HG03342 (cell line): ENCODE data around the gene WIPF2.
A peak's percentile ranks its signal among the peaks of the same experiment; 100 is the strongest.
"Not testable (repeated sequence)": the region's sequence is repeated elsewhere in the genome, so short reads cannot be mapped to it uniquely, and the experiment has no call there.

Experiments used
- ATAC-seq: cut with Tn5 transposase; IDR thresholded peaks from one replicate; pipeline ENCODE4 v1.9.1; 2021; ENCODE audit warnings: mild to moderate bottlenecking, moderate library complexity; ENCODE audit not compliant: unreplicated experiment

Gene WIPF2

DNA sequence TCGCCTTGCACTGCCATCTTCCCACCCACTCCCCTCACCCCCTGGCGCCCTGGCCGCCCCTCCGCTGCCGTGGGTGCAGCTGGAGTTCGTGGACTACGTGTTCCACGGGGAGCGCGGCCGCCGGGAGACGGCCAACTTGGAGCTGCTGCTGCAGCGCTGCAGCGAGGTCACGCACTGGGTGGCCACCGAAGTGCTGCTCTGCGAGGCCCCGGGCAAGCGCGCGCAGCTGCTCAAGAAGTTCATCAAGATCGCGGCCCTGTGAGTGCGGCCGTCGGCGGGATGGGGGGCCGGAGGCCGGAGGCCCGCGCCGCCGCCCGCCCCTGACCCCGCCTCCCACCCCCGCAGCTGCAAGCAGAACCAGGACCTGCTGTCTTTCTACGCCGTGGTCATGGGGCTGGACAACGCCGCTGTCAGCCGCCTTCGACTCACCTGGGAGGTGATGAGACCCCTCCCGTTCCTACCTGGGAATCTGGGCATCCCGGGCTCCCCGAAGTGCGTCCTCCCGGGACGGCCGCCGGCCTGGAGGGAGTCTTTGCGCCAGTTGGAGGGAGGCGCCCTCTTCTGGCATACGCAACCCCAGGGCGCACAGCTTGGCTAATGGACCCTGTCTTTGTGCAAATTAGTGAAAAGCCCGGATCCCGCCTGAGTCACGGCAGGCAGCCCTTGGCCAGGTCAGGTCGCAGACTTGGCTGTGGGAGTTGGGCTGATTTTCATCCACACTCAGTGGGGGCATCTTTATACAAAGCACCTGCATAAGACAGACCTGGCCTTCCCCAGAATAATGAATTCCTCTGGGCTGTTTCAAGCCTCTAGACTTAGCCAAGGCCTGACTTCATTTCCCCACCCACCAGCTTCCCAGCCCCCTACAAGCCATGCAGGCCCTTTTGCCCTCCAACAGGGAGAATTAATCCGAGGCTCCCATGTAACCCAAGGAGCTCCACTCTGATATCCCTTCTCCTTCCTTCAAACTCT is 27.6 kb upstream of the WIPF2 start:
- ATAC-seq = peak; percentile 71

DNA sequence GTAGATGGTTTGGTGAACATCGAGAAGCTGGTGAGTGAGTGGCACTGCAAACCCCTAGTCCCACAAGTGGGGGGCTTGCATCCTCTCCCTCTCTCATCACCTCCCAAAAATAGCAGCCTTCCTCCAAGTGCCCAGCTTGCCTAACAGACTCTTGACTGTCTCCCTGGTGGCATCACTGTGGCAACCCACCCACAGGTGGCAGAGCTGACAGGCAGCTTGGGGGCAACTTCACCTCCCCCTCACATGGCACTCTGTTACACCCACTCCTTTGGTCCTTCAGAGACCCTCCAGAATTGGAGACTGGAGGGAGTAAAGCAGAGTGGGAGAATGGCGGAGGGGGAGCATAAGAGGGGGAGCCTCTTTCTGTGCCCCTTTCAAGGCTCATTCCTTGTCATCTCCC is 26.1 kb upstream of the WIPF2 start:
- no peak for ATAC-seq

DNA sequence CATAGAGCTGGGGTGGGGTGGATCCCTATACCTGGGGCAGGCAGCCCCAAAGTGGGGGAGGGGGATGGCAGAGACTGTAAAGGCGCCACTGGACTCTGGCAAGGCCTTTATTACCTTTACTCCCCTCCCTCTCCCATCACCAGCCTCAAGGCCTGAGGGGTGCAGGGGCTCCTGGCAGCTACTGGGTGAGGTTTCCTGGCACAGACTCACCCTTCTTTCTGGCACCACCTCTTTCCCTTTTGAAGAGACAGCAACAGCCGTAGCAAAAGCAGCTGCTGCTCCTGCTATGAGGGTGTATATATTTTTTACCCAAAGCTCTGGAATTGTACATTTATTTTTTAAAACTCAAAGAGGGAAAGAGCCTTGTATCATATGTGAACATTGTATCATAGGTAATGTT is 24.3 kb upstream of the WIPF2 start:
- ATAC-seq = no peak

DNA sequence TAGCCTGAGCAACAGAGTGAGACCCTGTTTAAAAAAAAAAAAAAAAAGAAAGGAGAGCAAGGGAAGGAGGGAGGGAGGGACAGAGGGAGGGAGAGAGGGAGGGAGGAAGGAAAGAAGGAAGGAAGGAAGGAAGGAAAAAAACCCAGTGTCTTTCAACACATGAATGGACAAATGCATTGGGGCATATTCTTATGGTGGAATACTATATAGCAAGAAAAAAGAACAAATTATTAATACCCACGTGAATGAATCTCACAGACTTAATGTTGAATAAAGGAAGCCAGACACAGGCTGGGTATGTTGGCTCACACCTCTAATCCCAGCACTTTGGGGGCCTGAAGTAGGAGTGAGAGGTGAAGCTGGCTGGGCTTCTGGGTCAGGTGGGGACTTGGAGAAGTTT is 21.6 kb upstream of the WIPF2 start:
- ATAC-seq = no peak

DNA sequence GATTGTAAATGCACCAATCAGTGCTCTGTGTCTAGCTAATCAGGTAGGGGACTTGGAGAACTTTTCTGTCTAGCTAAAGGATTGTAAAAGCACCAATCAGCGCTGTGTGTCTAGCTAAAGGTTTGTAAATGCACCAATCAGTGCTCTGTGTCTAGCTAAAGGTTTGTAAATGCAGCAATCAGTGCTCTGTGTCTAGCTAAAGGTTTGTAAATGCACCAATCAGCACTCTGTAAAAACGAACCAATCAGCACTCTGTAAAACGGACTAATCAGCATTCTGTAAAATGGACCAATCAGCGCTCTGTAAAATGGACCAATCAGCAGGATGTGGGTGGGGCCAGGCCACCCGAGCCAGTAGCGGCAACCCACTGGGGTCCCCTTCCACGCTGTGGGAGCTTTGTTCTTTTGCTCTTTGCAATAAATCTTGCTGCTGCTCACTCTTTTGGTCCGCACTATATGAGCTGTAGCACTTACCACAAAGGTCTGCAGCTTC is 21.1 kb upstream of the WIPF2 start:
- not testable (repeated sequence) for ATAC-seq

DNA sequence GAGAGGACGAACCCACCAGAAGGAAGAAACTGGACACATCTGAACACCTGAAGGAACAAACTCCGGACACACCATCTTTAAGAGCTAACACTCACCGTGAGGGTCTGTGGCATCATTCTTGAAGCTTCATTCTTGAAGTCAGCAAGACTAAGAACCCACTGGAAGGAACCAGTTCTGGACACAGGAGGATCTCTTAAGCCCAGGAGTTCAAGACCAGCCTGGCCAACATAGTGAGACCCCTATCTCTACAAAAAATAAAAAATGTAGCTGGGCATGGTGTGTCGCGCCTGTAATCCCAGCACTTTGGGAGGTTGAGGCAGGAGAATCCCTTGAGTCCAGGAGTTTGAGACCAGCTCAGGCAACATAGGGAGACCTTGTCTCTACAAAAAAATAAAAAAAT is 20.5 kb upstream of the WIPF2 start:
- ATAC-seq = no peak

DNA sequence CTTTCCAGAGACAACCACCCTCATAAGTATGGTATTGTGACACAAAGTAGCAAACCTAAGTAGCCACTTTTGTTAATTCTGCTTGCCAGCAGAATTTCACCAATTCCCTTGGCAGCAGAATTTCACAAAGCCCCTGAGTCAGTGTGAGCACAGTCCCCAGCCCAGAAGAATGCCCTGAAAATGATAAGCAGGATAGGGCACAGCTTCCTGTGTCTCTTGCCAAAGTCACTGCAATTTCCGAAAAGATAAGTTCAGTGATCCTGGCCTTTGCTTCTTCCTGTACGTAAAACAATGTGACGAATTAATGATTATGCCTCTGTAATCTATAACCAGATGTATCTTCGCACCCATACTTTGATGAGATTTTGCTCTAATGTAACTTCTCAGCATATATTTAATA is 16.0 kb upstream of the WIPF2 start:
- no peak for ATAC-seq

DNA sequence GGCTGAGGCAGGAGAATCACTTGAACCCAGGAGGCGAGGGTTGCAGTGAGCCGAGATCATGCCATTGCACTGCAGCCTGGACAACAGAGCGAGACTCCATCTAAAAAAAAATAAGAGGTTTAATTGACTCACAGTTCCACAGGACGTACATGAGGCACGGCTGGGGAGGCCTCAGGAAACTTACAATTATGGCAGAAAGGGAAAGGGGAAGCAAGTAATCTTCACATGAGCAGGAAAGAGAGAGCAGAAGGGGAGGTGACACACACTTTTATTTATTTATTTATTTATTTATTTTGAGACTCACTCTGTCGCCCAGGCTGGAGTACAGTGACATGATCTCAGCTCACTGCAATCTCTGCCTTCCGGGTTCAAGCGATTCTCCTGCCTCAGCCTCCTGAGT is 12.9 kb upstream of the WIPF2 start:
- not testable (repeated sequence) for ATAC-seq

DNA sequence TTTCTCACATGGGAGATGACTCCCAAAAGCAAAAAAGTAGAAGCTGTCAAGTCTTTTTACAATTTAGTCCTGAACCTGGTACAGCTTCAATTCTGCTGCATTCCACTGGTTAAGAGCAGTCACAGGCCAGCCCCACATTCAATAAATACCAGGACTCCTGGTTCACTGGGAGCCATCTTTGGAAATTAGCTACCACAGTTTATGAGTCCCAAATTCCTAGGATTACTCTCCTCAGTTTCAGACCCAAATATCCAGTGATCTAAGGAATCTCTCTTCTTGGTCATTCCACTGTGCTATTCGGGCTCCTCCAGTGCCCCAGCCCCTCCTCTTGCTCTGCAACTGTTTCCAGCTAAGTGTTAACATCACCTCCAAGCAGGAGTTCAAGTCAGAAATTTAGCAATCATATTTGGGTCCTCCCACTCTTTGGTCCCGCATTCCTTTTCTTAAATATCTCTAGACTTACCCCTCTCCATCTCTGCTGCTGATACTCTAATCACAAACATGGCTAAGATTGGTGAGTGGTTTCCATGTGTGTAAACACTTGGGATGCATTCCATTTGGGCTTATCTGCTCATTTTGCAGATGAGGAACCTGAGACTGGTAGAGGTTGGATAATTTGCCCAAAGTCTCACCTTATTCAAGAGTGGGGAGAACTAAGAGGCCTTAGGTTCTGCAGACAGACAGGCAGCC is 9.6 kb upstream of the WIPF2 start:
- no peak for ATAC-seq

DNA sequence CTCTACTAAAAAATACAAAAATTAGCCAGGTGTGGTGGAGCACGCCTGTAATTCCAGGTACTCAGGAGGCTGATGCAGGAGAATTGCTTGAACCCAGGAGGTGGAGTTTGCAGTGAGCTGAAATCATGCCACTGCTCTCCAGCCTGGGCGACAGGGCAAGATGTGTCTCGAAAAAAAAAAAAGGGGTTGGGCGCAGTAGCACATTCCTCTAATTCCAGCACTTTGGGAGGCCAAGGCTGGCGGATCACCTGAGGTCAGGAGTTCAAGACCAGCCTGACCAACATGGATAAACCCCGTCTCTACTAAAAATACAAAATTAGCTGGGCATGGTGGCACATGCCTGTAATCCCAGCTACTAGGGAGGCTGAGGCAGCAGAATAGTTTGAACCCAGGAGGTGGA is 5.2 kb upstream of the WIPF2 start:
- ATAC-seq = not testable (repeated sequence)

DNA sequence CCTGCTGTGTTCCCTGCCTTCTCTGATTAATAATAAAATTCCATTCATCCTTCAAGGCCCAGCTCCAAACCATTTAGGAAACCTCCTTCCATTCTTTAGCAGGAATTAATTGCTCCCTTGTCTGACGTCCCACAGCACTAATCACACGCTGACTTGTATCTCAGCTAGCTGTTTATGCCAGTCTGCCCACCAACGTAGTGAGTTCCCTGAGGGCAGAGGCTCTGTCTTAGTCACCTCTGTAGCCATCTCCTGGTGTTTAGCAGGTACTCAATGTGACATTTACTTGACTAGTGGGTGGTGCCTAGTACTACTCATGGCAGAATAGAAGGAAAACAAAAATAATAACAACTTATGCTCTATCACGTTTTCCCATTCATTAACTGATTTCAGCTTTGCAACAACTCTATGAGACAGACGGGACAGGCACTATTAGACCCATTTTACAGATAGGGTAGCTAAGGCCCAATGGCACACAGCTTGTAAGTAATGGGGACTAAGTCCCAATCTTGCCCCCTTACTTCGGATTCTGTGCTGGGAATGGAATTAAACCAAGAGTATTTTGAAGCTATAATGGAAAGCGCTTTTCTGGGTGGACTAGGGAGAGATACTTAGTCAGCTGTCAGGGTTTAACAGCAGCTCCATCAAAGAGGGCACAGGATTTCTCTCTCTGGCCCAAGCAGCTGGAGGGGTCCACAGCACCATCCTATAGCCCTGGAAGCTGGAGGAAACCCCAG is 931 bp upstream of the WIPF2 start:
- ATAC-seq = no peak

DNA sequence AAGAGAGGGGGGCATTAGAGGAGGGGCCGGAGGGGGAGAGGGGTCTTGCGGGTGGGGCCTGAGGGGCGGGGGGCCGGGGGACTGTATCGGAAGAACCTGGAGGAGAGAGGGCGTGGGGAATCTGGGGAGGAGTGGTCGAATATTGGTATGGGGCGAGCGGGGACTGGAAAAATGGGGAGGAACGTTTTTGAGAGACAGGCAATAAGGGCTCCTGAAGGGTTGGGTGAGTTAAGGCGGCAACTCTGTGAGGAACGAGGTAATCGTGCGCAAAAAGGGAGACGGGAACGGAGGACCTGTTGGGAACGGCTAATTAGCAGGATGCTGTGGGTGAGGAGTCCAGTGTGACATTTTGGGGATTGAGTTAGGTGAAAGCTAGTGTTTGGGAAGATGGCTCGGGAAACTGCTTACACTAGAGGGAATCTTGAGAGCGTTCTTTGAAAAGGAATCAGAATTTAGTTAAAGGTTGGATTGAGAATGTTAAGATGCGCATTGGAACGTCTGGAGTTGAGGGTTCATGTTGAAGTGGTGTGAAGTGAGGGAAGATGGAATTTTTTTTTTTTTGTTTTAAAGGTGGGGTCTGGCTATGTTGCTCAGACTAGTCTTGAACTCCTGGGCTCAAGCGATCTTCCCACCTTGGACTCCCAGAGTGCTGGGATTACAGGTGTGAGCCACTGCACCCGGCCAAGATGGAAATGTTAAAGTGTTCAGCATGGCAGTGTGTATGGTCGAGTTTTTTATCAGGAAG is 662 bp downstream of the WIPF2 start:
- ATAC-seq = peak; percentile 7

DNA sequence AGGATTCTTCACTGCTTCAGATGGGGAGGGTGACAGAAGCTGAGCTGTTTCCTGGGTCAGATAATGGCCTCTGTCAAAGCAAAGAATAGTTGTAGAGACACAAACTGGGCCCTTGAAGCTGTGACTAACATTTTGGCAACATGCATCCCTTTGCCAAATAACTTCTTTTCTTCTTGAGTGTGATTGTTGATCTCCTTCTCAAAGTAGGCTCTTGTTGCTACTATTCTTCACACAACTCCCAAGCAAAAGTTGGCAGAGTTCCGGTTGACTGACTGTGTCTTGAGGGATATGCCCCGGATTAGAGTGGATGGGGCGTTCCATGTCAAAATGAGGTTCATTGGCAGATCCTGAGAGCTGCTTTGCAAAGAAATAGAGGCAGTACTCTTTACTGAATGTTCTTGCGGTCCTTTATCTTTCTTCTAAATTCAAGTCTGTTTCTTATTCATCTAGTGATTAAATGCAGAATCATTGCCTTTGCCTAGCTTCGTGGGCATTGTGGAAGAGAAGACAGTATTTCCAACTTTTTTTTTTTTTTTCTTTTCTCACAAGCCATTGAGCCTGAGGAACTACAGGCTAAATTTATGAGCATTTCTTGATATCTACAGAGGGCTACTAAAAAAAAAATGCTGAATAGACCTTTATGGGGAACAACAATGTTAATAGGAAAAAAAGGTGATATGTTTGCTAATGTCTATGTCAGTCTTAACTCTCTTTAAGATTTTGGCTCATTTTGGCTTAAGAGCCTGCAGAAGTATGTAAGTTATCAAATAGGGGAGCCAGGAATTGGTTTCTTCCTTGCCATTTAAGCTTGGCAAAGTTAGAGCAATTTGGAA is 5.8 kb downstream of the WIPF2 start:
- ATAC-seq = no peak

DNA sequence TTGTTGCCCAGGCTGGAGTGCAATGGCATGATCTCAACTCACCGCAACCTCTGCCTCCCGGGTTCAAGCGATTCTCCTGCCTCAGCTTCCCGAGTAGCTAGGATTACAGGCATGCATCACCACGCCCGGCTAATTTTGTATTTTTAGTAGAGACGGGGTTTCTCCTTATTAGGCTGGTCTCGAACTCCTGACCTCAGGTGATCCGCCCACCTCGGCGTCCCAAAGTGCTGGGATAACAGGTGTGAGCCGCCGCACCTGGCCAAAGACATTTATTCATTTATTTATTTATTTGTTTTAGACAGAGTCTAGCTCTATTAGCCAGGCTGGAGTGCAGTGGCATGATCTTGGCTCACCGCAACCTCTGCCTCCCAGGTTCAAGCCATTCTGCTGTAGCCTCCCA is 10.0 kb downstream of the WIPF2 start:
- ATAC-seq = not testable (repeated sequence)

DNA sequence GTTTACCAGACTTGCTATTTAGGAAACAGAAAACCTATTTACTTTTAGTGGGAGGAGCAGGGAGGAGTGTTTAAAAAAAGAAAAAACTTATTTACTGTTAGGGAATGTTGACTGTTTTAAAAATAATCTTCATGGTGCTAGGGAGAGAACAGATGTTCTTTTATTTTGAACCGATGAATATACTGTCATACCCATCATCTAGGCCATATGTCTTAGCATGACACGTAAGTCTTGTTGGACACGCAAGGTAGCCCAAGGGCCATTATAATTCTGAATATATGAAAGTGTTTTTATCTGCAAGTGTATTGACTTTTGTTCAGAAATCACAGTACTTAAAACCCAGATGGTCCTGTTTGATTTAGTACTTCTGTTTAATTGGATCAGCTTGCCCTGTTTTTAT is 11.6 kb downstream of the WIPF2 start:
- ATAC-seq = no peak

DNA sequence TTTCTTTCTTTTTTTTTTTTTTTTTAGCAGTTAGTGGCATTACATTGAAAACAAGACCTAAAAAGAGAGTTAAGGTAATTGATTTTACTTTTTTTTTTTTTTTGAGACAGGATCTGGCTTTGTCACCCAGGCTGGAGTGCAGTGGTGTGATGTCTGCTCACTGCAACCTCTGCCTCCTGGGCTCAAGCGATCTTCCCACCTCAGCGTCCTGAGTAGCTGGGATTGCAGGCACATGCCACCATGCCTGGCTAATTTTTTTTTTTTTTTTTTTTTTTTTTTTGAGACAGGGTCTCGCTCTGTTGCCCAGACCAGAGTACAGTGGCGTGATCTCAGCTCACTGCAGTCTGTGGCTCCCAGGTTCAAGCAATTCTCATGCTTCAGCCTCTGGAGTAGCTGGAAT is 12.8 kb downstream of the WIPF2 start:
- ATAC-seq = not testable (repeated sequence)

DNA sequence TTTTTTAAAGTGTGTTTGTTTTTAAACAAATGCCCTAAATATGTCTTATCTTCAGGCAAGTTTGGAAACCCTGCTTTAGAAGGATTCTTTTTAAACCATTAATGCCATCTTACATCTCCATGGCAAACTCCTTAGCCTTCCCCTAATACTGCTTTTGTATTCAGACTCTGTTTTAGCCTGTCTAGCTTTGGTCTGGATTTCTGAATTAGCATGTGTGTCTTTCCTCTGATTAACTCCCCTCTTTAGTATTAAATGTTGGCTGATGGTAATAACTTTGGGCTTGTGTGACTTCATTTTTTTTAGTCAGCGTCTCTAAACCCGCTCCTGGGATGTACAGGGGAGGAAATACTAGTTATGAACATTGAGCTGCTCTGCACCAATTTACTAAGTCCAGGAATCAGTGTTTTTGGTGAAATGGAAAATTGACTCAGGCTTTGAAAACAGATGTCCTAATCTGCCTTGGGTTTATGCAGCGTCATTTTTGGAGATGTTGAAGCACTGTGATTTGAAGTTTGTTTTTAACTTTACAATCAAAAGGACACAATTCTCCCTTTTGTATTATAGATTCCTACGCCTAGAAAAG is 22.2 kb downstream of the WIPF2 start:
- no peak for ATAC-seq

DNA sequence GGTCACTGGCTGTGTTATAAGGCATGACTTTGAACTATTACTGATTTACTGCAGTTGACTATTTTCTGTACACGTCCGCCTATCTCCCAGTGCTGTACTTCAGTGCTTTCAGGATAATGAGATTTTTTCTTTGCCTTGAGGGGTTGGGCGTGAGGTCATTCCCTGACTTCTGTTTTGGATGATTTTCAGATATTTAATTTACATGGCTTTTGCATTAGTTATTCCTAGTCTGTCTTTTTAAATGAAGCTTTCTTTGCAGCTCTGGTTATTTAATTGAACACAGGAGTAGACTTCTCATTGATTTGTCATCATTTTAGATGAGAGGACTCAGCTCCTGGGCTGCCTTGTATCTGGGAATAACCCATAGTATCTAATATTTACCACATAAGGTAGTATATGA is 23.7 kb downstream of the WIPF2 start:
- no peak for ATAC-seq

DNA sequence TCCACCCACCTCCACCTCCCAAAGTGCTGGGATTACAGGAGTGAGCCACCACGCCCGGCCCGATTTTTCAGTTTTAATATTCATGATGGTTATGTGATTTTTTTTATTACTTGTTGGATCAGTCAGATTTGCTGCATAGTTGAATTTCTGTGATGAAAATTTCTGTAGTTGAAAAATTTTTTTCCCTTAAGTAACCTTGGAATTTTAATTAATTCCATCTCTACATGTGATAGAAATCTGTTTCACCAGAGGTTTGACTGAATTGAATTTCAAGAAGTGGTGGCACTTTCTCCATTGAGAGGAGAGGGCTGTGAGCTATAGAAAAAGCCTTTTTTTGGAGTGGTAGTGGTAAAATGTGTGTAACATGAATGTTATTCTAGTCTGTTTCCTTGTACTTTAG is 24.7 kb downstream of the WIPF2 start:
- no peak for ATAC-seq
